Brain microvascular endothelial cell (primary cell): ENCODE data around the gene FABP7.

ENCODE experiments used
- DNase-seq: peaks from one replicate; pipeline ENCODE4 v3.0.0-alpha.2; 2020
- H3K27ac ChIP-seq: fragments of 250-450 bp; sonication (Bioruptor Pico); 2 replicates; pipeline ENCODE4 v1.5.1; 2020; ENCODE audit warnings: mild to moderate bottlenecking, moderate library complexity
- H3K27me3 ChIP-seq: fragments of 250-450 bp; sonication (Bioruptor Pico); replicated peaks from 2 replicates; pipeline ENCODE4 v1.5.1; 2020; ENCODE audit warnings: mild to moderate bottlenecking
- H3K36me3 ChIP-seq: fragments of 250-450 bp; sonication (Bioruptor Pico); replicated peaks from 2 replicates; pipeline ENCODE4 v1.5.1; 2020; ENCODE audit warnings: mild to moderate bottlenecking
- H3K4me3 ChIP-seq: 2 replicates; pipeline ENCODE4 v1.5.1; 2011; ENCODE audit warnings: low read depth, mild to moderate bottlenecking, control low read depth, low read length, moderate library complexity
- CTCF ChIP-seq: IDR thresholded peaks from 2 replicates; pipeline ENCODE4 v1.5.1; 2011; ENCODE audit warnings: low read depth, mild to moderate bottlenecking, moderate library complexity, low read length, control low read depth, inconsistent platforms; ENCODE audit errors: missing control alignments
- in situ Hi-C: cut with HindIII; loops from 2 replicates; pipeline ENCODE4 v1.10.0; 2017; ENCODE audit warnings: low sequenced_read_pairs, low pct_ligation_motif_present

The FABP7 gene

GRCh38 chr6:122779667-122780066, at the start of gene FABP7:
FABP7 (plus strand) TSS chr6:122779716; CDS start chr6:122779795, 79 bp downstream.
- Histone ChIP-seq H3K4me3 (no peak within 1 kb of the TSS), H3K27me3 (peaks cover 2% of the 10 kb centered on the region), H3K36me3 (no peaks in the 10 kb centered on the region), H3K27ac (no peak within 1 kb of the TSS)
- no peak for DNase-seq
- no peak for TF ChIP-seq CTCF
- in situ Hi-C loops, result no loop called here

GRCh38 chr6:122730334-122730733, 49.2 kb upstream of the FABP7 start:
- no peak for DNase-seq
- Histone ChIP-seq H3K27me3 (no peaks in the 10 kb centered on the region), H3K4me3 (no peak overlapping the region), H3K27ac (no peak overlapping the region), H3K36me3 (no peaks in the 10 kb centered on the region)
- no peak for TF ChIP-seq CTCF
- in situ Hi-C loops, result loop anchor here (25.0 kb wide), 1 partner anchor 107 kb away; no protein-coding TSS in a partner anchor

GRCh38 chr6:122730775-122731386, 48.6 kb upstream of the FABP7 start:
- Histone ChIP-seq H3K27me3 (no peaks in the 10 kb centered on the region), H3K36me3 (no peaks in the 10 kb centered on the region), H3K4me3 (no peak overlapping the region), H3K27ac (no peak overlapping the region)
- in situ Hi-C loops, result loop anchor here (25.0 kb wide), 1 partner anchor 106 kb away; no protein-coding TSS in a partner anchor
- peak; percentile 15 for DNase-seq
- TF ChIP-seq CTCF, result peak; percentile 71

GRCh38 chr6:122733259-122733658, 46.3 kb upstream of the FABP7 start:
- in situ Hi-C loops, result loop anchor here (25.0 kb wide), 1 partner anchor 104 kb away; no protein-coding TSS in a partner anchor
- TF ChIP-seq CTCF, result no peak
- DNase-seq, result no peak
- H3K27me3 ChIP-seq, result no peaks in the 10 kb centered on the region
- H3K4me3 ChIP-seq, result no peak overlapping the region
- H3K27ac ChIP-seq, result no peak overlapping the region
- H3K36me3 ChIP-seq, result no peaks in the 10 kb centered on the region

DNA sequence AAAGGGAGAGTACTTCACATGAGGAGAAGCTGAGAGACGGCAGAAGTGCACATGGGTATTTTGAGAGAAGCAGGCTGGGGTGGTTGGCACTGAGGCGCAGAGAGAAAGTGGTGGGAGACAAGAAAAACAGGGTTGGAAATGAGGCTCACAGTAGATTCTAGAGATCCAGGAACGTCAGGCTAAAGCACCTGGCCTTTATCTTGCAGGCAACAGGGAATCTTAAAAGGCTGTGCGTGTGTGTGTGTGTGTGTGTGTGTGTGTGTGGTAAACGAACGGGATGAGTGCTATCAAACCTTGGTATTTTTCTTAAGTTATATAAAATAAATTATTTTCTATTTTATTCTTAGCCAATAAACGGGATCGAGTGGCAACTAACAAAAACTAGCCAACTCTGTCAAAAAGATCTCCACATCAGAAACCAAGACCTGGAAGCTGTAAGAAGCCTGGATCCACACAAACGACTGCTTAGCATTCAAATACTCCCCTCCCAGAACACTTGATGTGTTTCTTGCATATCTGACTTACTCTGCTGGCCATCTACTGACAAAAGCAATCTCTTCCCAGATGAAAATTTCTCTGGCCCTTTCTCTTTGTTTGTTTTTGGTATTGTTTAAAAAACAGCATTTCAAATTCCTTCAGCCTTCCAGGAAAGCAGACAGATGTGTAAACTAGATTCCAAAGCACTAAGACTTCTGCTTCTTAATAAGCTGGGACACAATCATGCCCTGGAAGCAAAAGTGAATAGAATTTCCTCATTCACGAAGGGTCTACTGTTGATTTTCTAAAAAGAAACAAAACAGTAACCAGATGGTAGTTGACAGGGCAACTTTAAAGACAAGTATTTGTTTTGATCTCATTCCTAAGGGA, 44.8 kb upstream of the FABP7 start:
- no peak overlapping the region for H3K4me3 ChIP-seq
- in situ Hi-C loops, result loop anchor here (25.0 kb wide), 1 partner anchor 103 kb away; no protein-coding TSS in a partner anchor
- no peak for TF ChIP-seq CTCF
- no peak overlapping the region for H3K27ac ChIP-seq
- no peaks in the 10 kb centered on the region for H3K36me3 ChIP-seq
- no peaks in the 10 kb centered on the region for H3K27me3 ChIP-seq
- no peak for DNase-seq
